Fibroblast of the aortic adventitia (primary cell): Measurements from ENCODE around the gene IRGC. TPM values are rescaled to one million over a fixed set of nuclear protein-coding genes. Genes with fewer than 3 reads are reported as not detected.

ENCODE experiments used
- DNase-seq: peaks from one replicate; pipeline ENCODE4 v3.0.0-alpha.2; 2010; ENCODE audit warnings: low read depth
- H3K4me3 ChIP-seq: 2 replicates; pipeline ENCODE4 v1.5.1; 2011; ENCODE audit warnings: low read depth, mild to moderate bottlenecking, control low read depth, low read length, moderate library complexity
- CTCF ChIP-seq: IDR thresholded peaks from 2 replicates; pipeline ENCODE4 v1.5.1; 2011; ENCODE audit warnings: mild to moderate bottlenecking, low read length, control low read depth, inconsistent platforms; ENCODE audit not compliant: insufficient read depth
- total RNA-seq: library from RNA; depleted of rRNA; stranded (reverse); fragments of >200 nt; gene quantifications from 2 replicates; pipeline ENCODE4 v1.2.3, GENCODE V29; 2012; ENCODE audit warnings: low replicate concordance

IRGC gene
- total RNA-seq, 1 donor = not detected

DNA sequence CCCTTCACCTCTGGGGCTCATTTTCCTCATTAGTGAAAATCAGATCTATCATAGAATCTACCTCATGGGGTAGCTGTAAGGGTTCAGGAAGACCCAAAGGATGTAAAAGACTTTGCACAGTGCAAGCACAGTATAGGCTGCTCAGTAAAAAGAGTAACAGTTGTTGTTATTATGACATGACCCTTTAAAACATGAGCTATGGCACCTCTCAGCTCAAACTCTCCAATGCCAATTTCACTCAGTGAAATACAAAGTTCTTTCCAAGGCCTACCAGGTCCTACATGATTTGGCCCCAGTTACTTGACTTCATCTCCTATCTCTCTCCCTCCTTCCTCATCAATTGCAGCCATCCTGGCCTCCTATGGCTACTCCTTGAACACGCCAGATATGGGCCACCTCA is 34.0 kb downstream of the IRGC start:
- no peak overlapping the region for H3K4me3 ChIP-seq
- no peak for TF ChIP-seq CTCF
- DNase-seq = no peak

- DNase-seq = peak; percentile 70
- H3K4me3 ChIP-seq = no peak overlapping the region
- TF ChIP-seq CTCF = no peak
Measured at GRCh38 chr19:43751466-43752220, 35.8 kb downstream of the IRGC start.

- no peak overlapping the region for H3K4me3 ChIP-seq
- no peak for TF ChIP-seq CTCF
- no peak for DNase-seq
Measured at GRCh38 chr19:43752287-43752875, 36.5 kb downstream of the IRGC start.

- DNase-seq = no peak
- peak overlapping the region; percentile 96 for H3K4me3 ChIP-seq
- no peak for TF ChIP-seq CTCF
Measured at GRCh38 chr19:43754253-43754502, 38.3 kb downstream of the IRGC start.

DNA sequence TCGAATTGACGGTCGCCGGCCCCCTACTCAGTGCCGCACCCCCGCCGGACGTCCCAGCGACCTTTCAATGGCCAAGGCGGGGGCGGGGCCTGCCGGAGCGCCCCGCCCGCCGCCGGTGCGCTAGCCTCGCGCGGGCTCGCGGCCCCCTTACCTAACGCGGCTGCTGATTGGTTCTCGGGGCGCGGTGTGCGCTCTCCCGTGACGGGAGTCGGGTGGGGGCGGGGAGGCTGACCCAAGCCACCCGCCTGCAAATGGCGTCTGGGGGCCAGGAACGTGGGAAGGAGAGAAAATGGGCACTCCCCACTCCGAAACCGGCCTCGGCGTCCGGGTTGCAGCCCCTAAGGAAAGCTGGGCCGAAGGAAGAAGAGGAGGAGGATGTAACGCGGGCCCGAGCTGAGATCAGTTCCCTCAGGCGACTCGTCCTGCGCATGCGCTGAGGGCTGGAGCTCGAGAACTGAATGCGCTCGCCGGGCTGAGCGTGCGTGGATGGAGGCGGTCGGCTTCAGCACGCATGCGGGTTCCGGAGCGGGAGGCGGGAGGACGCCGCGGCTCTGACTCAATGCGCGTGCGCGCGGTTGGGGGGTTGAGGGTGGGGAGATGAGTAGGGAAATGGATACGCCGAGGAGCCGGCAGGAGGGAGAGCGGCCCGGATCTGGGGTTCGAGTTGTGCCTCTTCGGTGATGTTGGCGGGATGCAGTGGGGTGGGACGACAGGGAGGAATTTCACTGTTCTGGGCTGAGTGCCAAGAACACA is 38.8 kb downstream of the IRGC start, which contains the start of gene SMG9:
TSS of gene SMG9 (minus strand) at position 460 of the 753 bp plus-strand sequence. CDS start 4,221 bp downstream, outside the sequence.
- peak; percentile 98 for DNase-seq
- no peak for TF ChIP-seq CTCF
- H3K4me3 ChIP-seq = peak within 1 kb of the TSS; percentile 96

- H3K4me3 ChIP-seq = peak overlapping the region; percentile 96
- no peak for TF ChIP-seq CTCF
- DNase-seq = peak; percentile 71
Measured at GRCh38 chr19:43755256-43755801, 39.5 kb downstream of the IRGC start.
